K562 (cell line): ENCODE results near the gene LAPTM4A. TPM values are rescaled to one million over a fixed set of nuclear protein-coding genes. Genes with fewer than 3 reads are reported as not detected.

ENCODE experiments used
- AFF1 ChIP-seq, 2 experiments: fragments of 450-650 bp; IDR thresholded peaks; 2 replicates each; pipeline ENCODE4 v1.6.1; 2018; ENCODE audit warnings: mild to moderate bottlenecking in 2 of 2, low read depth in 1 of 2; ENCODE audit not compliant: partially characterized antibody in 2 of 2
- ATF4 ChIP-seq: fragments of 450-650 bp; formaldehyde crosslinking; IDR thresholded peaks from 2 replicates; pipeline ENCODE4 v1.4.0; 2022; ENCODE audit warnings: mild to moderate bottlenecking, moderate library complexity
- CREM ChIP-seq: IDR thresholded peaks from 2 replicates; pipeline ENCODE4 v1.6.1; 2014; ENCODE audit warnings: antibody characterized with exemption, low read depth
- ELK1 ChIP-seq: sonication (generic); formaldehyde crosslinking; IDR thresholded peaks from 2 replicates; pipeline ENCODE4 v1.8.1; 2022; ENCODE audit warnings: missing genetic modification reagents
- HNRNPK ChIP-seq: fragments of 200-400 bp; formaldehyde crosslinking; IDR thresholded peaks from one replicate; pipeline ENCODE4 v1.6.1; 2018; ENCODE audit warnings: mild to moderate bottlenecking, low read depth, low read length; ENCODE audit not compliant: poor library complexity, severe bottlenecking
- IRF1 ChIP-seq: sonication (generic); formaldehyde crosslinking; IDR thresholded peaks from 2 replicates; pipeline ENCODE4 v1.8.0; 2022; ENCODE audit warnings: missing genetic modification reagents, mild to moderate bottlenecking, borderline replicate concordance
- L3MBTL2 ChIP-seq: fragments of 450-650 bp; IDR thresholded peaks from 2 replicates; pipeline ENCODE4 v1.6.1; 2016; ENCODE audit warnings: mild to moderate bottlenecking, moderate library complexity
- MBD1 ChIP-seq: fragments of 250-450 bp; sonication (Bioruptor Pico); IDR thresholded peaks from 2 replicates; pipeline ENCODE4 v1.8.0; 2022; ENCODE audit warnings: inconsistent platforms
- NCOA2 ChIP-seq, 2 experiments: fragments of 450-650 bp; IDR thresholded peaks; 2 replicates each; pipeline ENCODE4 v1.6.1; 2018; ENCODE audit warnings: mild to moderate bottlenecking in 2 of 2, moderate library complexity in 1 of 2; ENCODE audit not compliant: partially characterized antibody in 2 of 2
- RNF219 ChIP-seq: fragments of 250-450 bp; sonication (Bioruptor Pico); IDR thresholded peaks from 2 replicates; pipeline ENCODE4 v1.5.0; 2022; ENCODE audit warnings: mild to moderate bottlenecking
- SMC3 ChIP-seq: conservative IDR thresholded peaks from 2 replicates; pipeline ENCODE4 v1.6.1; 2011; ENCODE audit warnings: low read depth, low read length, improper control_type of control experiment; ENCODE audit not compliant: insufficient read depth
- TBP ChIP-seq: optimal IDR thresholded peaks from 2 replicates; pipeline ENCODE3; 2011; ENCODE audit warnings: low read depth, low read length, improper control_type of control experiment
- TEAD4 ChIP-seq, 2 experiments: sonication (generic) in 1 of 2; formaldehyde crosslinking in 1 of 2; IDR thresholded peaks; 2 replicates each; pipeline versions ENCODE4 v1.6.1 to v1.8.0; 2012 to 2022; ENCODE audit warnings: borderline replicate concordance in 1 of 2, inconsistent platforms in 1 of 2, low read length in 1 of 2, mild to moderate bottlenecking in 1 of 2, missing genetic modification reagents in 1 of 2
- ZNF124 ChIP-seq: sonication (generic); formaldehyde crosslinking; IDR thresholded peaks from 2 replicates; pipeline ENCODE4 v1.8.1; 2022; ENCODE audit warnings: missing genetic modification reagents
- polyA plus RNA-seq, 8 experiments: library from polyadenylated mRNA; depleted of rRNA in 4 of 8; stranded (reverse) in 5 of 8; unstranded in 3 of 8; fragments of >200 nt; fragmentation: Nextera tagmentation in 2 of 8; fragmentation: Illumina TruSeq in 1 of 8; extraction: Ambion mirVana in 2 of 8; extraction: Trizol in 1 of 8; gene quantifications; 2 replicates each; pipeline versions ENCODE4 v1.2.1 to v1.2.3, GENCODE V29; 2011 to 2014; ENCODE audit warnings: inconsistent platforms in 1 of 8, missing spikeins in 1 of 8
- total RNA-seq, 7 experiments: library from RNA; depleted of rRNA in 6 of 7; stranded (reverse); fragments of >200 nt in 6 of 7; fragmentation: Illumina TruSeq in 2 of 7; extraction: Trizol in 2 of 7; gene quantifications; 2 replicates each; pipeline versions ENCODE4 v1.2.1 to v1.2.3, GENCODE V29; 2011 to 2021; ENCODE audit warnings: low replicate concordance in 1 of 7

LAPTM4A gene
- total and polyA plus RNA-seq, 9 of the 15 experiments (the other 6 are each of a cell fraction or from before 2014, with no cell fraction given): 13.4 to 157 (median 50.1) TPM

- no peak for TF ChIP-seq RNF219 (CRISPR knock-in tag)
- TF ChIP-seq ATF4: no peak
- no peak for TF ChIP-seq MBD1 (CRISPR knock-in tag)
- 0 out of 2 replicates have a peak, but pooled peaks have one; percentile 15 for TF ChIP-seq TEAD4 (IDR thresholded peaks at IDR 0.05; ENCODE audit: low read length)
- TF ChIP-seq TEAD4 (CRISPR knock-in tag; IDR thresholded peaks at IDR 0.05; ENCODE audit: borderline replicate concordance): no peak
- no peak for TF ChIP-seq HNRNPK
- no peak for TF ChIP-seq ZNF124
- no peak for TF ChIP-seq CREM
- TF ChIP-seq ELK1 (CRISPR knock-in tag): no peak
- no peak for TF ChIP-seq AFF1 (IDR thresholded peaks at IDR 0.05; ENCODE audit: low read depth in 1 of 2, partially characterized antibody in 2 of 2)
- peak; percentile 39; the same call in 1 of the 2 replicates for TF ChIP-seq SMC3
- TF ChIP-seq L3MBTL2: no peak
- no peak for TF ChIP-seq NCOA2 (IDR thresholded peaks at IDR 0.05; ENCODE audit: partially characterized antibody in 2 of 2)
- TF ChIP-seq IRF1 (CRISPR knock-in tag): no peak
- no peak for TF ChIP-seq TBP
Measured at GRCh38 chr2:20093263-20094141, 42.1 kb upstream of the LAPTM4A start (continued).
